ENCODE data around the gene STUM. TPM values are rescaled to one million over a fixed set of nuclear protein-coding genes. Genes with fewer than 3 reads are reported as not detected.
"Not testable (repeated sequence)": the region's sequence is repeated elsewhere in the genome, so short reads cannot be mapped to it uniquely, and the experiment has no call there.

Gene STUM
- total and polyA plus RNA-seq, 2 donors (not counting 1 experiment from before 2014, with no cell fraction given), result 0.01 TPM; not detected in 1

GRCh38 chr1:226597616-226598454 lies 49.3 kb downstream of the STUM start:
- H3K9me3 ChIP-seq (ENCODE audit: control insufficient read depth, insufficient read depth, low read depth, low read length), result no peaks in the 10 kb centered on the region
- H3K27me3 ChIP-seq (ENCODE audit: control insufficient read depth, insufficient read depth, low read length), result peaks cover 13% of the 10 kb centered on the region
- no peak overlapping the region for H2AFZ ChIP-seq (ENCODE audit: low read length)
- no peak overlapping the region for H3K9ac ChIP-seq (ENCODE audit: insufficient read depth, low read length)
- H3K27ac ChIP-seq (ENCODE audit: insufficient read depth, low read length), result no peak overlapping the region
- TF ChIP-seq EZH2 (IDR thresholded peaks at IDR 0.05; ENCODE audit: low read length, missing control alignments) (no peak), CTCF (conservative IDR thresholded peaks at IDR 0.05 in 1 of 2, IDR thresholded peaks at IDR 0.05 in 1 of 2; ENCODE audit: low read depth in 1 of 2, low read length in 2 of 2) (no peak)
- H4K20me1 ChIP-seq (ENCODE audit: control insufficient read depth, extremely low read depth, insufficient read depth, low read length), result no peaks in the 10 kb centered on the region
- no peak overlapping the region for H3K4me2 ChIP-seq (ENCODE audit: extremely low read depth, insufficient read depth, low read length)
- H3K4me1 ChIP-seq (ENCODE audit: control insufficient read depth, extremely low read depth, insufficient read depth, low read length), result peaks cover 6% of the 10 kb centered on the region
- no peaks in the 10 kb centered on the region for H3K79me2 ChIP-seq (ENCODE audit: control insufficient read depth, insufficient read depth, low read length)
- no peak for DNase-seq (ENCODE audit: low read depth in 2 of 2)
- no peak overlapping the region for H3K4me3 ChIP-seq (replicated peaks in 1 of 4; ENCODE audit: control extremely low read depth in 1 of 4, insufficient read depth in 1 of 4, low read depth in 3 of 4, low read length in 4 of 4)
- no peaks in the 10 kb centered on the region for H3K36me3 ChIP-seq (ENCODE audit: control insufficient read depth, insufficient read depth, low read length)

- no peaks in the 10 kb centered on the region for H3K9me3 ChIP-seq (ENCODE audit: control insufficient read depth, insufficient read depth, low read depth, low read length)
- no peak for TF ChIP-seq CTCF (conservative IDR thresholded peaks at IDR 0.05 in 1 of 2, IDR thresholded peaks at IDR 0.05 in 1 of 2; ENCODE audit: low read depth in 1 of 2, low read length in 2 of 2)
- TF ChIP-seq EZH2 (IDR thresholded peaks at IDR 0.05; ENCODE audit: low read length, missing control alignments), result no peak
Observed at GRCh38 chr1:226598455-226598849, 49.9 kb downstream of the STUM start.

GRCh38 chr1:226598955-226599354 lies 50.4 kb downstream of the STUM start:
- Histone ChIP-seq H3K27me3 (ENCODE audit: control insufficient read depth, insufficient read depth, low read length) (peaks cover 13% of the 10 kb centered on the region), H3K4me1 (ENCODE audit: control insufficient read depth, extremely low read depth, insufficient read depth, low read length) (peaks cover 13% of the 10 kb centered on the region)
- not testable (repeated sequence) for DNase-seq (ENCODE audit: low read depth in 2 of 2); H3K4me2 ChIP-seq (ENCODE audit: extremely low read depth, insufficient read depth, low read length); H2AFZ ChIP-seq (ENCODE audit: low read length); H3K79me2 ChIP-seq (ENCODE audit: control insufficient read depth, insufficient read depth, low read length); H3K9me3 ChIP-seq (ENCODE audit: control insufficient read depth, insufficient read depth, low read depth, low read length); H3K27ac ChIP-seq (ENCODE audit: insufficient read depth, low read length); H4K20me1 ChIP-seq (ENCODE audit: control insufficient read depth, extremely low read depth, insufficient read depth, low read length); H3K4me3 ChIP-seq (replicated peaks in 1 of 4; ENCODE audit: control extremely low read depth in 1 of 4, insufficient read depth in 1 of 4, low read depth in 3 of 4, low read length in 4 of 4); H3K36me3 ChIP-seq (ENCODE audit: control insufficient read depth, insufficient read depth, low read length); H3K9ac ChIP-seq (ENCODE audit: insufficient read depth, low read length)

More at GRCh38 chr1:226598455-226598849, 49.9 kb downstream of the STUM start:
- H3K79me2 ChIP-seq (ENCODE audit: control insufficient read depth, insufficient read depth, low read length), result no peaks in the 10 kb centered on the region
- no peak overlapping the region for H3K4me2 ChIP-seq (ENCODE audit: extremely low read depth, insufficient read depth, low read length)
- no peaks in the 10 kb centered on the region for H4K20me1 ChIP-seq (ENCODE audit: control insufficient read depth, extremely low read depth, insufficient read depth, low read length)
- H3K4me1 ChIP-seq (ENCODE audit: control insufficient read depth, extremely low read depth, insufficient read depth, low read length), result peaks cover 10% of the 10 kb centered on the region
- H3K9ac ChIP-seq (ENCODE audit: insufficient read depth, low read length), result no peak overlapping the region
- H3K36me3 ChIP-seq (ENCODE audit: control insufficient read depth, insufficient read depth, low read length), result no peaks in the 10 kb centered on the region
- H3K27me3 ChIP-seq (ENCODE audit: control insufficient read depth, insufficient read depth, low read length), result peaks cover 13% of the 10 kb centered on the region
- DNase-seq (ENCODE audit: low read depth in 2 of 2), result no peak
- no peak overlapping the region for H3K4me3 ChIP-seq (replicated peaks in 1 of 4; ENCODE audit: control extremely low read depth in 1 of 4, insufficient read depth in 1 of 4, low read depth in 3 of 4, low read length in 4 of 4)
- H3K27ac ChIP-seq (ENCODE audit: insufficient read depth, low read length), result no peak overlapping the region
- H2AFZ ChIP-seq (ENCODE audit: low read length), result no peak overlapping the region

Data from fibroblast of lung (primary cell).